Upper lobe of left lung (tissue), 4 donors: ENCODE data around the gene DGKI.

Experiments
- CTCF ChIP-seq, 6 experiments: fragments of 450-650 bp in 4 of 6; fragments of 200-600 bp in 2 of 6; sonication (generic) in 2 of 6; IDR thresholded peaks; one replicate each; pipeline ENCODE4 v1.5.1; 2016 to 2019; ENCODE audit warnings: antibody characterized with exemption in 6 of 6
- POLR2A ChIP-seq, 4 donors: fragments of 450-650 bp; IDR thresholded peaks; one replicate each; pipeline ENCODE4 v1.5.1; 2016 to 2017; ENCODE audit warnings: antibody characterized with exemption in 4 of 4, mild to moderate bottlenecking in 2 of 4

DNA sequence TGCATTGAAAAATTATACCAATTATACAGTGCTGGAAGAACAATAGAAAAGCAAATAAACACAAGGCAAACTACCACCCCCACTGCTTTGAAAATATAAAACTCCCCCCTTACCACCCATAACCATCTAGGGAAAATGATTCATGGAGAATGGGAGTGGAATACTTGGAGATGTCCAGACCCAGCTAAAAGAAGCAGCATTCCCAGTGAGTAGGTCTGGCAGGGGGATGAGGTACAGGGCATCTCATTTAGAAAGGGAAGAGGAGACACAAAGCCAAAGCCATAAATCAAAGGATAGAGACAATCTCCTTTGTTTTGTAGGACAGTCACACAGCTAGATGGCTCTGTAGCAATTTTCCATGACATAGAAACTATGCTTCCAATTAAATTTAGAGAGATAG is 36.0 kb upstream of the DGKI start:
- no peak for TF ChIP-seq CTCF (IDR thresholded peaks at IDR 0.05)
- TF ChIP-seq POLR2A (IDR thresholded peaks at IDR 0.05) = no peak
